ENCODE results near the gene PDE8B.
"Not testable (repeated sequence)": the region's sequence is repeated elsewhere in the genome, so short reads cannot be mapped to it uniquely, and the experiment has no call there.

- TF ChIP-seq, protein P1, sequence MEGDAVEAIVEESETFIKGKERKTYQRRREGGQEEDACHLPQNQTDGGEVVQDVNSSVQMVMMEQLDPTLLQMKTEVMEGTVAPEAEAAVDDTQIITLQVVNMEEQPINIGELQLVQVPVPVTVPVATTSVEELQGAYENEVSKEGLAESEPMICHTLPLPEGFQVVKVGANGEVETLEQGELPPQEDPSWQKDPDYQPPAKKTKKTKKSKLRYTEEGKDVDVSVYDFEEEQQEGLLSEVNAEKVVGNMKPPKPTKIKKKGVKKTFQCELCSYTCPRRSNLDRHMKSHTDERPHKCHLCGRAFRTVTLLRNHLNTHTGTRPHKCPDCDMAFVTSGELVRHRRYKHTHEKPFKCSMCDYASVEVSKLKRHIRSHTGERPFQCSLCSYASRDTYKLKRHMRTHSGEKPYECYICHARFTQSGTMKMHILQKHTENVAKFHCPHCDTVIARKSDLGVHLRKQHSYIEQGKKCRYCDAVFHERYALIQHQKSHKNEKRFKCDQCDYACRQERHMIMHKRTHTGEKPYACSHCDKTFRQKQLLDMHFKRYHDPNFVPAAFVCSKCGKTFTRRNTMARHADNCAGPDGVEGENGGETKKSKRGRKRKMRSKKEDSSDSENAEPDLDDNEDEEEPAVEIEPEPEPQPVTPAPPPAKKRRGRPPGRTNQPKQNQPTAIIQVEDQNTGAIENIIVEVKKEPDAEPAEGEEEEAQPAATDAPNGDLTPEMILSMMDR (optimal IDR thresholded peaks at IDR 0.05 in 1 of 3, IDR thresholded peaks at IDR 0.05 in 1 of 3, conservative IDR thresholded peaks at IDR 0.05 in 1 of 3; ENCODE audit: extremely low read depth in 1 of 3, insufficient read depth in 2 of 3, low read length in 3 of 3) = not testable (repeated sequence)
- TF ChIP-seq EZH2 (IDR thresholded peaks at IDR 0.05; ENCODE audit: low read length) = not testable (repeated sequence)
Measured at GRCh38 chr5:77383336-77383735, 172.9 kb downstream of the PDE8B start.

All from keratinocyte (primary cell).